ENCODE data around the gene PDCD2L.
"Not testable (repeated sequence)": the region's sequence is repeated elsewhere in the genome, so short reads cannot be mapped to it uniquely, and the experiment has no call there.

PDCD2L gene

GRCh38 chr19:34375598-34375997, 28.6 kb upstream of the PDCD2L start:
- DNase-seq (ENCODE audit: low spot score), result no peak

- no peak for DNase-seq (ENCODE audit: low spot score)
Measured at GRCh38 chr19:34380639-34381241, 23.5 kb upstream of the PDCD2L start.

DNA sequence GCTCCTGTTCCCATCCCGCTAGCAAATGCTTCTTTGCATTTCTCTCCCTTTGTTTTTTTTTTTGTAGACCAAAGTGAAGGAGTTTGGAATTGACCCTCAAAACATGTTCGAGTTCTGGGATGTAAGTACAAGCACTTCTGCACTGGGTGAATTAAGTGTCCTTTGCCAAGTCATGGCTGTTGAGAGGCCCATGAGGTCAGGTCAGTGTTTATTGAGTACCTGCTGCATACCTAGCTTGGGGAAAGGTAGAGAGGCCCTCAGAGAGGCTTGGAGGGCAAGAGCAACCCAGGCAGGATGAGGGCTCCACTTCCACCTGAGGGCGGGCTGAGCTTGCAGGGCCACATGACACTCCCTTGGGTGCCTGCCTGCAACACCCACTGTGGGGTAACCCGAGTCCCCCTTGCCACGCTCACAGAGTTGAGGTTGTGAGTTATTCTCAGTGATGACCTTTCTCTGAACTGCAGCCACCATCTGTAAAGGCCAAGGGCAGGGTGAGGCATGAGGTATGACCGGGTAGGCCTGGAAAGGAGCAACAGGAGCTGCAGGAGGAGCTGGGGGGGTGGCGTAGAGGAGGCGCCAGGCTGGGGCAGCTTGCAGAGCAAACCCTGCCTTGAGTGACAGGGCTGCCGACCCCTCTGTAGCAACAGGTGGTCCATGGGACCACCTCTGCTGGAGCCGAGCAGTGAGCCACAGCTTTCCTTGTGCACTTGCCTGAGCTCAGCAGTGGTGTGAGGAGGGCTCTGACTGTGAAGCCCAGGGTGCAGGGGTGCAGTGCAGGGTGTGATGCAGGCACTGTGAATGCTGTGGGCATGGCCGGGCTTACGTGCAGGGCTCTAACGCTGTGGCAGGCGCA, 22.6 kb upstream of the PDCD2L start:
- no peak for DNase-seq (ENCODE audit: low spot score)

GRCh38 chr19:34382471-34382870, 21.7 kb upstream of the PDCD2L start:
- DNase-seq (ENCODE audit: low spot score), result no peak

DNA sequence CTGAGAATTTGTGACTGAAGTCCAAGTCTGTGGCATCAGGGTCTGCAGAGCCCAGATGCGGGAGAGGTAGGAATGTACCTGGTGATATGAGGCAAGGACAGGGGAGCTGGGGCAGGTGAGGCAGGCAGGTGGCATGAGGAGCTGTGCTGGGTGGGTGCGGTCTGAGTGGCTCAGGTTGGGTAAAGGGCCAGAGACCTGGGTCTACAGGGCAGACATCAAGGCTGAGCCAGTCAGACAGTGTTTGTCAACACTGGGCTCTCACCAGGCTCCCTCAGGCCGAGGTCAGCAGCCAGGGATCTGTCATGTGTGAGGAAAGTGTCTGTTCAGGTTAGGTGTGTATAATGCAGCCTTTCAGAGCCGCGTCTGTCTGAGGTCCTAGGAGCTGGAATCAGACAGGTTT, 20.6 kb upstream of the PDCD2L start:
- DNase-seq (ENCODE audit: low spot score), result no peak

DNA sequence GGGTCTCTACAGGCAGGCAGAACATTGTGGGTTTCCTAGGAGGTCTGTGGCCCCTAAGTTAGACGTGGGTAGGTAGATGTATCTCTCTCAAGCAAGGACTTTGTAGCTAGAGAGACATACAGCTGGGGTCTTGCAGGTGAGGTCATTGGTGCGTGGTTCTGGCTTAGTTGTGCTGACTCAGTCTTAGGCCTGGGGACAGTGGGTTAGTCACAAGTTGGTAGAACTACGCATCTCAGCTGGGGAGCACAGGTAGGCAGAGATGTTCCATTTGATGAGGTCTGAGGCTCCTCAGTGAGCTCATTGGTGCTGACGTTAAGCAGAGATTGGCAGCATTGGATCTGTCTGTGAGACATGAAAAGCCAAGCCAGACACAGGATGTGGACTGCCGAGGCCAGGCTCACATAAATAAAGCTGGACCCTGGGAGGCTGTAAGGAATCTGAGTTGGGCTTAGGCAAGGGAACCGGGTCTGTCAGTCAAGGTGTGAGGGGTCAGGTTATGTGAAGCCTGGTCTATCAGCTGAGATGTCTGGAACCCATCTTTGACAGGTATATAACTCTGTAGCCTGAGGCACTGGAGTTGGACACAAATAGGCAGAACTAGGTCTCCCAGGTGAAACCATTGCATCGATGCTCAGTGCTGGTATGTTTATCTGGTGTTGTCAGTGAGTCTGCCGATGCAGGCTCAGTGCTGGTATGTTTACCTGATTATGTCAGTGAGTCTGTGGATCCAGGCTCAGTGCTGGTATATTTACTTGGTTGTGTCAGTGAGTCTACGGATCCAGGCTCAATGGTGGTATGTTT, 17.4 kb upstream of the PDCD2L start:
- DNase-seq (ENCODE audit: low spot score), result no peak

DNA sequence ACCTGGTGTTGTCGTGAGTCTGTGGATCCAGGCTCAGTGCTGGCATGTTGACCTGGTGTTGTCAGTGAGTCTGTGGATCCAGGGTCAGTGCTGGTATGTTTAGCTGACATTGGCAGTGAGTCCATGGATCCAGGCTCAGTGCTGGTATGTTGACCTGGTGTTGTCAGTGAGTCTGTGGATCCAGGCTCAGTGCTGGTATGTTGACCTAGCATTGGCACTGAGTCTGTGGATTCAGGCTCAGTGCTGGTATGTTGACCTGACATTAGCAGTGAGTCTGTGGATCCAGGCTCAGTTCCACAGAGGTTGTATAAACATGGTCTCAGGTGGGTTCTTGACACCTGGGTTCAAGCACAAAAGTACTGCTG, 16.8 kb upstream of the PDCD2L start:
- no peak for DNase-seq (ENCODE audit: low spot score)

DNA sequence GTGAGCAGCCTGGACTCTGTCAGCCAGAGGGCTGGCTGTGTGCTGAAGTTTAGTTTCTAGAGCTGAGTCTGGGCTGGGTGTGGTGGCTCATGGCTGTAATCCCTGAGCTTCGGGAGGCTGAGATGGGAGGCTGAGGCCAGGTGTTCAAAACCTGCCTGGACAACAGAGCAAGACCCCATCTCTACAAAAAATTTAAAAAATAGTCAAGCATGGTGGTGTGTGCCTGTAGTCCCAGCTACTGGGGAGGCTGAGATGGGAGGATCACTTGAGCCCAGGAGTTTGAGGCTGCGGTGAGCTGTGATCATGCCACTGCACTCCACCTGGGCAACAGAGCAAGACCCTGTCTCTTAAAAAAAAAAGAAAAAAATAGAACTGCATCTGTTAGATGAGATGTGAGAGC, 15.5 kb upstream of the PDCD2L start:
- not testable (repeated sequence) for DNase-seq (ENCODE audit: low spot score)

- no peak for DNase-seq (ENCODE audit: low spot score)
Measured at GRCh38 chr19:34391813-34392212, 12.4 kb upstream of the PDCD2L start.

GRCh38 chr19:34393031-34393430, 11.2 kb upstream of the PDCD2L start:
- no peak for DNase-seq (ENCODE audit: low spot score)

DNA sequence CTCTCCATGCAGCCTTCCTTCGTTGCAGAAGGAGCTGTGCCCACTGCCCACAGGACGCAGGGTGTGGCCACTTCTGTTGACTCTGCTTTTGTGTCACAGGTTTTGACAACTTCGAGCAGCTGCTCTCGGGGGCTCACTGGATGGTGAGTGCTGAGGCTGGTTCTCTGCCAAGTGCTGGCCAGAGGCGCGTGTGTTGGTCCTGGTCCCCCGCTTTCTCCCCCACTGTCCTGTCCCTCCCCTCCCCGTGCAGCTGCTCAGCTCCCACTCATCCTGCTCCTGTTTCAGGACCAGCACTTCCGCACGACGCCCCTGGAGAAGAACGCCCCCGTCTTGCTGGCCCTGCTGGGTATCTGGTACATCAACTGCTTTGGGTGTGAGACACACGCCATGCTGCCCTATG, 10.6 kb upstream of the PDCD2L start:
- DNase-seq (ENCODE audit: low spot score), result no peak

- DNase-seq (ENCODE audit: low spot score), result no peak
Measured at GRCh38 chr19:34397853-34398252, 6.3 kb upstream of the PDCD2L start.

DNA sequence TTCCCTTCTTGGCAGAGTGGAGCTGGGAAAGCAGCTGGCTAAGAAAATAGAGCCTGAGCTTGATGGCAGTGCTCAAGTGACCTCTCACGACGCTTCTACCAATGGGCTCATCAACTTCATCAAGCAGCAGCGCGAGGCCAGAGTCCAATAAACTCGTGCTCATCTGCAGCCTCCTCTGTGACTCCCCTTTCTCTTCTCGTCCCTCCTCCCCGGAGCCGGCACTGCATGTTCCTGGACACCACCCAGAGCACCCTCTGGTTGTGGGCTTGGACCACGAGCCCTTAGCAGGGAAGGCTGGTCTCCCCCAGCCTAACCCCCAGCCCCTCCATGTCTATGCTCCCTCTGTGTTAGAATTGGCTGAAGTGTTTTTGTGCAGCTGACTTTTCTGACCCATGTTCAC, 4.3 kb upstream of the PDCD2L start:
- no peak for DNase-seq (ENCODE audit: low spot score)

DNA sequence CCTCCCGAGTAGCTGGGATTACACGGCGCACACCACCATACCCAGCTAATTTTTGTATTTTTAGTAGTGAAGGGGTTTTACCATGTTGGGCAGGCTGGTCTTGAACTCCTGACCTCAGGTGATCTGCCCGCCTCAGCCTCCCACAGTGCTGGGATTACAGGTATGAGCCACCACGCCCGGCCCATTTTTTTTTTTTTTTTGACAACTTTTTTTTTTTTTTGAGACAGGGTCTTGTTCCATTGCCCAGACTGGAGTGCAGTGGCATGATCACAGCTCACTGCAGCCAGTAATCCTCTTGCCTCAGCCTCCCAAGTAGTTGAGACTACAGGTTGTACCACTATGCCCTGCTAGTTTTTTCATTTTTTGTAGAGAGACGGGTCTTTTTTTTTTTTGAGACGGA, 3.4 kb upstream of the PDCD2L start:
- not testable (repeated sequence) for DNase-seq (ENCODE audit: low spot score)

- DNase-seq (ENCODE audit: low spot score), result no peak
Measured at GRCh38 chr19:34402074-34402600, 2.1 kb upstream of the PDCD2L start.

- DNase-seq (ENCODE audit: low spot score), result no peak
Measured at GRCh38 chr19:34403784-34404108, 453 bp upstream of the PDCD2L start.

- DNase-seq (ENCODE audit: low spot score), result no peak
Measured at GRCh38 chr19:34405892-34406660, 1.9 kb downstream of the PDCD2L start.

DNA sequence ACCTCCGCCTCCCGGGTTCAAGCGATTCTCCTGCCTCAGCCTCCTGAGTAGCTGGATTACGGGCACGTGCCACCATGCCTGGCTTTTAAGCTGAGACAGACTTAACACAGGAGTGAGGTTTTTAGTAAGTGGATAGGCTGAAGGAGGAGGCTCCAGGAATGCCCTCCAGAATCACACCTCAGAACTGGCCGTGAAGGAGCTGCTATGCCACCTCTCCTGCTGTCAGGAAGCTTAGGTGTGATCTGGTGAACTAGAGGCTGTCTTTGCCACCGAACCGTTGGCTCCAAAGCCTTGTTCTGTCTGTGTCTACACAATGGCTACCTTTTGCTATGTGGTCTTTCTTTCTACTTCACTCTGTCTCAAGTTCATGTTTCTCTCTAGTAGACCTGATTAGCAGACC, 4.2 kb downstream of the PDCD2L start:
- DNase-seq (ENCODE audit: low spot score), result no peak

DNA sequence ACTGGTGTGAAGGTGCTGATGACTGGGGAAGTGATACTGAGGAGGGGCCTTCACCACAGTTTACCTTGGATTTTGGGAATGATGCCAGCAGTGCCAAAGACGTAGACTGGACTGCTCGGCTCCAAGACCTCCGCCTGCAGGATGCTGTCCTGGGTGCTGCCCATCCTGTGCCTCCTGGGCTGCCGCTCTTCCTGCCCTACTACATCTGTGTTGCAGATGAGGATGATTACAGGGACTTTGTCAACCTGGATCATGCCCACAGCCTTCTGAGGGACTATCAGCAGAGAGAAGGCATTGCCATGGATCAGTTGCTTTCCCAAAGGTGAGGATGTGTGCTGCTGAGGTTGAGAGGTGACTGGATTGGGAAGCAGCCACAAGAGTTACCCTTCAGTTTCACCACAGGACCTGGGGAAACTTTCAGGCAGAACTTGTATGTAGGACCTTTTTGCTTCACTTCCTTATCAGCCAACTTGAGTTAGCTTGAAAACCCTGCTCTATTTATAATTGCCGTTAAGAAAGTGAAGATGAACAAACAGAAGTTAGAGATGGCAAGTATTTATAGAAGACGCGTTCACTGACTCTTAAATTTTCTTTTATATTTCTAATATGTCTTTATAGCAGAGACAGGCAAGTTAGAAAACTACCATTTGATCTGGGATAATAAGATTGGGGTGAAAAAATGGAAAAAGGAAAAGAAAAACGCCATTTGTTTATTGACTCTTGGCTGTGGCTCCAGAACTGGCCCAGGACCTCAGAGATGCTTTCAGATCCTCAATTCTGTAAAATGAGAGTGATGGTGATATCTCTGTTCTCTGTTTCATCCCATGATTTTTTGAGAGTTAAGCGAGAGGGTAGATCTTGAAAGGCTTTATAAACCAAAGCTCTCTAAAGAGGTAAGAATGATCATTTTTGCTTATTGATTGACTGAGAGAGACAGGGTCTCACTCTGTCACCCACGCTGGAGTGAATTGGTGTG, 5.3 kb downstream of the PDCD2L start:
- DNase-seq (ENCODE audit: low spot score), result no peak

GRCh38 chr19:34411216-34411615, 7.0 kb downstream of the PDCD2L start:
- no peak for DNase-seq (ENCODE audit: low spot score)

GRCh38 chr19:34416021-34416545, 11.9 kb downstream of the PDCD2L start:
- DNase-seq (ENCODE audit: low spot score), result no peak

Measured in putamen (tissue), 1 donor.